ENCODE measurements around the gene GNG7. TPM values are rescaled to one million over a fixed set of nuclear protein-coding genes. Genes with fewer than 3 reads are reported as not detected.

GNG7 gene
- polyA plus RNA-seq, 1 donor (not counting 4 experiments of a cell fraction or from before 2014, with no cell fraction given) = 0.01 TPM

GRCh38 chr19:2631213-2631821 lies 71.2 kb downstream of the GNG7 start:
- Histone ChIP-seq H4K20me1 (ENCODE audit: control insufficient read depth, extremely low read depth, insufficient read depth, low read length) (no peaks in the 10 kb centered on the region), H3K9me1 (ENCODE audit: control insufficient read depth, extremely low read depth, insufficient read depth, low read length) (no peaks in the 10 kb centered on the region), H3K4me3 (ENCODE audit: control insufficient read depth in 2 of 3, extremely low read depth in 1 of 3, insufficient read depth in 2 of 3, low read depth in 1 of 3, low read length in 3 of 3) (no peak overlapping the region), H3K36me3 (ENCODE audit: control insufficient read depth in 2 of 2, extremely low read depth in 1 of 2, insufficient read depth in 2 of 2, low read length in 2 of 2) (no peaks in the 10 kb centered on the region), H3K9me3 (ENCODE audit: control insufficient read depth, low read depth, low read length) (peaks cover 20% of the 10 kb centered on the region), H3K9ac (ENCODE audit: control insufficient read depth, extremely low read depth, insufficient read depth, low read length) (no peak overlapping the region), H3K79me2 (ENCODE audit: control insufficient read depth, insufficient read depth, low read length) (no peaks in the 10 kb centered on the region), H3K27me3 (ENCODE audit: control insufficient read depth, extremely low read depth, insufficient read depth, low read length) (no peaks in the 10 kb centered on the region), H3K27ac (ENCODE audit: control insufficient read depth, insufficient read depth, low read length) (no peak overlapping the region), H3K4me2 (ENCODE audit: control insufficient read depth, extremely low read depth, insufficient read depth, low read depth, low read length) (no peak overlapping the region), H2AFZ (ENCODE audit: control insufficient read depth, low read length) (no peak overlapping the region), H3K4me1 (ENCODE audit: control insufficient read depth, extremely low read depth, insufficient read depth, low read length) (peaks cover 13% of the 10 kb centered on the region)
- DNase-seq (ENCODE audit: low read depth, low spot score) (no peak), FAIRE-seq (peak; percentile 26)
- dilution Hi-C loops (cut with MboI; ENCODE audit: extremely low pct_ligation_motif_present, low sequenced_read_pairs) = no loop called here
- TF ChIP-seq EZH2 (IDR thresholded peaks at IDR 0.05; ENCODE audit: low read length) (no peak), CTCF (optimal IDR thresholded peaks at IDR 0.05 in 1 of 3, IDR thresholded peaks at IDR 0.05 in 1 of 3, conservative IDR thresholded peaks at IDR 0.05 in 1 of 3; ENCODE audit: extremely low read depth in 1 of 3, insufficient read depth in 2 of 3, low read length in 3 of 3) (no peak)

- no peaks in the 10 kb centered on the region for H4K20me1 ChIP-seq (ENCODE audit: control insufficient read depth, extremely low read depth, insufficient read depth, low read length)
- peaks cover 13% of the 10 kb centered on the region for H3K4me1 ChIP-seq (ENCODE audit: control insufficient read depth, extremely low read depth, insufficient read depth, low read length)
- DNase-seq (ENCODE audit: low read depth, low spot score) (no peak), FAIRE-seq (no peak)
- no peak overlapping the region for H3K4me3 ChIP-seq (ENCODE audit: control insufficient read depth in 2 of 3, extremely low read depth in 1 of 3, insufficient read depth in 2 of 3, low read depth in 1 of 3, low read length in 3 of 3)
- no peak overlapping the region for H3K4me2 ChIP-seq (ENCODE audit: control insufficient read depth, extremely low read depth, insufficient read depth, low read depth, low read length)
- no peaks in the 10 kb centered on the region for H3K27me3 ChIP-seq (ENCODE audit: control insufficient read depth, extremely low read depth, insufficient read depth, low read length)
- no peak overlapping the region for H2AFZ ChIP-seq (ENCODE audit: control insufficient read depth, low read length)
- no peaks in the 10 kb centered on the region for H3K36me3 ChIP-seq (ENCODE audit: control insufficient read depth in 2 of 2, extremely low read depth in 1 of 2, insufficient read depth in 2 of 2, low read length in 2 of 2)
- no peak for TF ChIP-seq CTCF (optimal IDR thresholded peaks at IDR 0.05 in 1 of 3, IDR thresholded peaks at IDR 0.05 in 1 of 3, conservative IDR thresholded peaks at IDR 0.05 in 1 of 3; ENCODE audit: extremely low read depth in 1 of 3, insufficient read depth in 2 of 3, low read length in 3 of 3)
- TF ChIP-seq EZH2 (IDR thresholded peaks at IDR 0.05; ENCODE audit: low read length) = no peak
- H3K9me1 ChIP-seq (ENCODE audit: control insufficient read depth, extremely low read depth, insufficient read depth, low read length) = no peaks in the 10 kb centered on the region
- peaks cover 20% of the 10 kb centered on the region for H3K9me3 ChIP-seq (ENCODE audit: control insufficient read depth, low read depth, low read length)
- no peaks in the 10 kb centered on the region for H3K79me2 ChIP-seq (ENCODE audit: control insufficient read depth, insufficient read depth, low read length)
- no peak overlapping the region for H3K27ac ChIP-seq (ENCODE audit: control insufficient read depth, insufficient read depth, low read length)
- no peak overlapping the region for H3K9ac ChIP-seq (ENCODE audit: control insufficient read depth, extremely low read depth, insufficient read depth, low read length)
- dilution Hi-C loops (cut with MboI; ENCODE audit: extremely low pct_ligation_motif_present, low sequenced_read_pairs) = no loop called here
Observed at GRCh38 chr19:2630352-2631001, 72.0 kb downstream of the GNG7 start.
